Astrocyte of the spinal cord (primary cell): ENCODE data around the gene TFDP2.

Experiments
- DNase-seq: peaks from one replicate; pipeline ENCODE4 v3.0.0; 2011; ENCODE audit warnings: low read depth, low spot score
- H3K4me3 ChIP-seq: 2 replicates; pipeline ENCODE4 v1.5.1; 2011; ENCODE audit warnings: low read depth, mild to moderate bottlenecking, low read length, moderate library complexity
- CTCF ChIP-seq: IDR thresholded peaks from 2 replicates; pipeline ENCODE4 v1.5.1; 2012; ENCODE audit warnings: low read depth, mild to moderate bottlenecking, low read length, inconsistent platforms
- in situ Hi-C: cut with HindIII; loops from 2 replicates; pipeline ENCODE4 v1.10.0; 2017; ENCODE audit warnings: low sequenced_read_pairs

TFDP2 gene

GRCh38 chr3:141901914-141902313 is 247.4 kb downstream of the TFDP2 start:
- DNase-seq, result no peak
- H3K4me3 ChIP-seq, result no peak overlapping the region
- in situ Hi-C loops, result no loop called here
- TF ChIP-seq CTCF, result no peak

- TF ChIP-seq CTCF, result no peak
- no peak overlapping the region for H3K4me3 ChIP-seq
- in situ Hi-C loops, result no loop called here
- no peak for DNase-seq
Observed at GRCh38 chr3:141900343-141900742, 249.0 kb downstream of the TFDP2 start.

DNA sequence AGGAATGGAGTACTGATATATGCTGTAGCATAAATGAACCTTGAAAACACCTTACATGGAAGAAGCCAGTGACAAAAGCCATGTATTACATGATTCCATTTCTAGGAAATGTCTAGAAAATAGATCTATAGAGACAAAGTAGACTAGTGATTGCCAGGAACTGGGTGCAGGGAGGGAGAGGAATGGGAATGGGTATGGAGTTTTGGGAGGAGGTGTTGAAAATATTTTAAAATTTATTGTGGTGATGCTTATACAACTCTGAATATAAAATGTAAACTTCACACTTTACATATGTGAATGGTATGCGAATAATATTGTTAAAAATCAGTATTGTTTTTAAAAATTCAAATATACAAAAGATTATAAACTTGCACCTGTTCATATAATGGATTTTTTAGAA is 250.4 kb downstream of the TFDP2 start:
- no peak overlapping the region for H3K4me3 ChIP-seq
- no peak for DNase-seq
- TF ChIP-seq CTCF, result no peak
- in situ Hi-C loops, result no loop called here

GRCh38 chr3:141895731-141896130 is 253.6 kb downstream of the TFDP2 start:
- in situ Hi-C loops, result no loop called here
- no peak for DNase-seq
- H3K4me3 ChIP-seq, result no peak overlapping the region
- TF ChIP-seq CTCF, result no peak

DNA sequence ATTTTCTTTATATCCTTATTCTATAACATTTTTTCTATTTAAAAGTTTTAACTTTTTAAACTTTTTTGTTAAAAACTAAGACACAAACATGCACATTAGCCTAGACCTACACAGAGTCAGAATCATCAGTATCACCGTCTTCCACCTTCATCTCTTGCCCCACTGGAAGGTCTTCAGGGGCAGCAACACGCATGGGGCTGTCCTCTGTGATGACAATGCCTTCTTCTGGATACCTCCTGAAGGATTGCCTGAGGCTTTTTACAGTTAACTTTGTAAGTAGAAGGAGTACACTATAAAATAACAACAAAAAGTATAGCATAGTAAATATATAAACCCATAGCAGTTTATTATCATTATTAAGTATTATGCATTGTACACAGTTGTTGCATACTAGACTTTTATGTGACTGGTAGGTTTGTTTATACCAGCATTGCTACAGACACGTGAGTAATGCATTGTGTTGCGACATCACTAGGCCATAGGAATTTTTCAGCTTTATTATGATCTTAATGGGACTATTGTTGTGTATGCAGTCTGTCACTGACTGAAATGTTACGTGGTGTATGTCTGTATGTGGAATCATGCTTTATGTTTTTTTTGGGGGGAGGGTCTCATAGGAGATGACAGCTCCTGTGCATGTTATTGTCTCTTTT is 254.7 kb downstream of the TFDP2 start:
- no peak for TF ChIP-seq CTCF
- in situ Hi-C loops, result no loop called here
- H3K4me3 ChIP-seq, result no peak overlapping the region
- peak; percentile 57 for DNase-seq
